HG03558 (cell line): ENCODE measurements around the gene INPP4B.
"Not testable (repeated sequence)": the region's sequence is repeated elsewhere in the genome, so short reads cannot be mapped to it uniquely, and the experiment has no call there.

Experiments
- ATAC-seq: cut with Tn5 transposase; IDR thresholded peaks from one replicate; pipeline ENCODE4 v1.9.1; 2021; ENCODE audit warnings: moderate number of reproducible peaks; ENCODE audit not compliant: unreplicated experiment; ENCODE audit errors: extremely low read depth

Gene INPP4B

GRCh38 chr4:142696334-142697122 is 149.6 kb downstream of the INPP4B start:
- no peak for ATAC-seq

- no peak for ATAC-seq
Observed at GRCh38 chr4:142690406-142691163, 155.5 kb downstream of the INPP4B start.

GRCh38 chr4:142687547-142688275 is 158.4 kb downstream of the INPP4B start:
- ATAC-seq = no peak

- ATAC-seq = no peak
Observed at GRCh38 chr4:142686081-142686480, 160.0 kb downstream of the INPP4B start.

- no peak for ATAC-seq
Observed at GRCh38 chr4:142683997-142684396, 162.1 kb downstream of the INPP4B start.

- no peak for ATAC-seq
Observed at GRCh38 chr4:142683503-142683902, 162.6 kb downstream of the INPP4B start.

- no peak for ATAC-seq
Observed at GRCh38 chr4:142671516-142671915, 174.6 kb downstream of the INPP4B start.

- no peak for ATAC-seq
Observed at GRCh38 chr4:142663828-142664227, 182.3 kb downstream of the INPP4B start.

- ATAC-seq = no peak
Observed at GRCh38 chr4:142660728-142661127, 185.4 kb downstream of the INPP4B start.

GRCh38 chr4:142656178-142656577 is 189.9 kb downstream of the INPP4B start:
- ATAC-seq = no peak

GRCh38 chr4:142648378-142648777 is 197.7 kb downstream of the INPP4B start:
- ATAC-seq = no peak

GRCh38 chr4:142645475-142646108 is 200.5 kb downstream of the INPP4B start:
- no peak for ATAC-seq

GRCh38 chr4:142644628-142645027 is 201.5 kb downstream of the INPP4B start:
- not testable (repeated sequence) for ATAC-seq

- no peak for ATAC-seq
Observed at GRCh38 chr4:142637614-142638013, 208.5 kb downstream of the INPP4B start.

GRCh38 chr4:142631836-142632235 is 214.3 kb downstream of the INPP4B start:
- ATAC-seq = no peak

- ATAC-seq = no peak
Observed at GRCh38 chr4:142615324-142615665, 230.8 kb downstream of the INPP4B start.

- no peak for ATAC-seq
Observed at GRCh38 chr4:142614621-142615323, 231.3 kb downstream of the INPP4B start.

- ATAC-seq = no peak
Observed at GRCh38 chr4:142607976-142608375, 238.1 kb downstream of the INPP4B start.

- no peak for ATAC-seq
Observed at GRCh38 chr4:142600952-142601351, 245.1 kb downstream of the INPP4B start.

- ATAC-seq = no peak
Observed at GRCh38 chr4:142598132-142598531, 248.0 kb downstream of the INPP4B start.
